SK-N-SH treated with all-trans-retinoic acid at 6 μM for 48 hours (cell line): Measurements from ENCODE around the gene TAS2R30.

Source experiments
- ARNTL ChIP-seq: fragments of 450-650 bp; formaldehyde crosslinking; IDR thresholded peaks from 2 replicates; pipeline ENCODE4 v1.5.0; 2020; ENCODE audit warnings: low read depth, mild to moderate bottlenecking, moderate library complexity, borderline replicate concordance
- BACH2 ChIP-seq: fragments of 250-450 bp; sonication (Bioruptor Pico); IDR thresholded peaks from 2 replicates; pipeline ENCODE4 v1.9.0; 2021; ENCODE audit warnings: mild to moderate bottlenecking, borderline replicate concordance
- CSDC2 ChIP-seq: fragments of 250-450 bp; sonication (Bioruptor Pico); IDR thresholded peaks from 2 replicates; pipeline ENCODE4 v1.5.0; 2020; ENCODE audit warnings: mild to moderate bottlenecking, moderate library complexity
- ESRRG ChIP-seq: fragments of 250-450 bp; sonication (Bioruptor Pico); IDR thresholded peaks from 2 replicates; pipeline ENCODE4 v1.6.1; 2021; ENCODE audit warnings: mild to moderate bottlenecking
- ISL1 ChIP-seq: fragments of 250-450 bp; sonication (Bioruptor Pico); IDR thresholded peaks from 2 replicates; pipeline ENCODE4 v2.1.2; 2022; ENCODE audit warnings: mild to moderate bottlenecking, moderate library complexity
- PATZ1 ChIP-seq: fragments of 250-450 bp; sonication (Bioruptor Pico); IDR thresholded peaks from 2 replicates; pipeline ENCODE4 v1.8.0; 2020; ENCODE audit warnings: mild to moderate bottlenecking, moderate library complexity, borderline replicate concordance
- PPARA ChIP-seq: fragments of 250-450 bp; sonication (Bioruptor Pico); IDR thresholded peaks from 2 replicates; pipeline ENCODE4 v1.5.0; 2020; ENCODE audit warnings: mild to moderate bottlenecking, borderline replicate concordance
- RARB ChIP-seq: fragments of 250-450 bp; sonication (Bioruptor Pico); IDR thresholded peaks from 2 replicates; pipeline ENCODE4 v1.8.0; 2021; ENCODE audit warnings: mild to moderate bottlenecking, moderate library complexity
- ZNF70 ChIP-seq: fragments of 450-650 bp; formaldehyde crosslinking; IDR thresholded peaks from 2 replicates; pipeline ENCODE4 v1.5.0; 2020; ENCODE audit warnings: mild to moderate bottlenecking, moderate library complexity
- ZNF8 ChIP-seq: fragments of 450-650 bp; formaldehyde crosslinking; IDR thresholded peaks from 2 replicates; pipeline ENCODE4 v1.5.0; 2020; ENCODE audit warnings: mild to moderate bottlenecking, moderate library complexity
- TF ChIP-seq, protein P1 (sequence below): fragments of 250-450 bp; sonication (Bioruptor Pico); IDR thresholded peaks from 2 replicates; pipeline ENCODE4 v1.5.1; 2021; ENCODE audit warnings: mild to moderate bottlenecking, moderate library complexity
- TF ChIP-seq, protein P2 (sequence below): fragments of 250-450 bp; sonication (Bioruptor Pico); IDR thresholded peaks from 2 replicates; pipeline ENCODE4 v1.5.1; 2020; ENCODE audit warnings: low read depth, mild to moderate bottlenecking, moderate library complexity

DNA sequence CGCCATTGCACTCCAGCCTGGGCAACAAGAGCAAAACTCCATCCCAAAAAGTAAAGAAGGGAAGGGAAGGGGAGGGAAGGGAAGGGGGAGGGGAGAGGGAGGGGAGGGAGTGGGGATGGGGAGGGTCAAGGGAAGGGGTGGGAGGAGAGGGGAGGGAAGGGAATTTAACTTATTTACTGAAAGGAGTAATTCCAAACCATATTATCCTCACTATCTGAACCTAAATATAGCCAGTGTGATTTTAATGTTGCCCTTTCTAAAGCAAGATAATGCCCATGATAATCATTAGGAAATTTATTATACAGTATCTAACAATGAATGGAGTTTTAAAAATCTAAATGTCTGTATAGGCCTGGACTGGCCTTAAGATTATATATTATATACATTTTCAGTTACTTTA lies 43.8 kb upstream of the TAS2R30 start:
- TF ChIP-seq ARNTL, result no peak
- no peak for TF ChIP-seq ESRRG (CRISPR knock-in tag)
- no peak for TF ChIP-seq CSDC2 (CRISPR knock-in tag)
- TF ChIP-seq, protein P1, sequence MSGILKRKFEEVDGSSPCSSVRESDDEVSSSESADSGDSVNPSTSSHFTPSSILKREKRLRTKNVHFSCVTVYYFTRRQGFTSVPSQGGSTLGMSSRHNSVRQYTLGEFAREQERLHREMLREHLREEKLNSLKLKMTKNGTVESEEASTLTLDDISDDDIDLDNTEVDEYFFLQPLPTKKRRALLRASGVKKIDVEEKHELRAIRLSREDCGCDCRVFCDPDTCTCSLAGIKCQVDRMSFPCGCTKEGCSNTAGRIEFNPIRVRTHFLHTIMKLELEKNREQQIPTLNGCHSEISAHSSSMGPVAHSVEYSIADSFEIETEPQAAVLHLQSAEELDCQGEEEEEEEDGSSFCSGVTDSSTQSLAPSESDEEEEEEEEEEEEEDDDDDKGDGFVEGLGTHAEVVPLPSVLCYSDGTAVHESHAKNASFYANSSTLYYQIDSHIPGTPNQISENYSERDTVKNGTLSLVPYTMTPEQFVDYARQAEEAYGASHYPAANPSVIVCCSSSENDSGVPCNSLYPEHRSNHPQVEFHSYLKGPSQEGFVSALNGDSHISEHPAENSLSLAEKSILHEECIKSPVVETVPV, result no peak
- TF ChIP-seq PATZ1 (CRISPR knock-in tag), result no peak
- no peak for TF ChIP-seq ZNF70 (CRISPR knock-in tag)
- TF ChIP-seq, protein P2, sequence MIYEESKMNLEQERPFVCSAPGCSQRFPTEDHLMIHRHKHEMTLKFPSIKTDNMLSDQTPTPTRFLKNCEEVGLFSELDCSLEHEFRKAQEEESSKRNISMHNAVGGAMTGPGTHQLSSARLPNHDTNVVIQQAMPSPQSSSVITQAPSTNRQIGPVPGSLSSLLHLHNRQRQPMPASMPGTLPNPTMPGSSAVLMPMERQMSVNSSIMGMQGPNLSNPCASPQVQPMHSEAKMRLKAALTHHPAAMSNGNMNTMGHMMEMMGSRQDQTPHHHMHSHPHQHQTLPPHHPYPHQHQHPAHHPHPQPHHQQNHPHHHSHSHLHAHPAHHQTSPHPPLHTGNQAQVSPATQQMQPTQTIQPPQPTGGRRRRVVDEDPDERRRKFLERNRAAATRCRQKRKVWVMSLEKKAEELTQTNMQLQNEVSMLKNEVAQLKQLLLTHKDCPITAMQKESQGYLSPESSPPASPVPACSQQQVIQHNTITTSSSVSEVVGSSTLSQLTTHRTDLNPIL, result no peak
- no peak for TF ChIP-seq ISL1 (CRISPR knock-in tag)
- no peak for TF ChIP-seq ZNF8 (CRISPR knock-in tag)
- TF ChIP-seq BACH2 (CRISPR knock-in tag), result no peak
- TF ChIP-seq RARB, result no peak
- TF ChIP-seq PPARA (CRISPR knock-in tag), result no peak
